Naive thymus-derived CD4-positive, alpha-beta T cell (primary cell): Measurements from ENCODE around the gene WWOX. TPM values are rescaled to one million over a fixed set of nuclear protein-coding genes. Genes with fewer than 3 reads are reported as not detected.

Source experiments
- ATAC-seq: fragments of 150-1000 bp; cut with Tn5 transposase; 2 replicates; pipeline ENCODE4 v1.10.0; 2021; ENCODE audit warnings: mild to moderate bottlenecking, moderate library complexity
- CTCF ChIA-PET: fragments of 350-600 bp; sonication (Branson Sonifier 250); formaldehyde crosslinking; loops from one replicate; lab custom pipeline; 2021; ENCODE audit warnings: antibody characterized with exemption; lab: Charles Lee
- POLR2A ChIA-PET: fragments of 350-600 bp; sonication (Branson Sonifier 250); formaldehyde crosslinking; loops from one replicate; lab custom pipeline; 2021; ENCODE audit warnings: antibody characterized with exemption, inconsistent platforms; lab: Charles Lee
- DNase-seq, 9 donors: peaks; one replicate each; pipeline versions ENCODE4 v3.0.0 to v3.0.0-alpha.2; 2020 to 2022; ENCODE audit warnings: mixed read lengths in 1 of 9
- H3K27ac ChIP-seq: one replicate; pipeline ENCODE4 v1.7.0; 2013; ENCODE audit warnings: mild to moderate bottlenecking, low read depth, low read length, moderate library complexity
- H3K27me3 ChIP-seq, 2 donors: one replicate each; pipeline ENCODE4 v1.7.0; 2013; ENCODE audit warnings: low read length in 2 of 2, mild to moderate bottlenecking in 2 of 2, moderate library complexity in 2 of 2; ENCODE audit not compliant: control insufficient read depth in 2 of 2, insufficient read depth in 2 of 2
- H3K36me3 ChIP-seq, 3 experiments: 1 replicate in 2 of 3; 2 replicates in 1 of 3; pipeline ENCODE4 v1.7.0; 2013; ENCODE audit warnings: low read length in 3 of 3, mild to moderate bottlenecking in 3 of 3, moderate library complexity in 1 of 3; ENCODE audit not compliant: insufficient read depth in 3 of 3, control insufficient read depth in 2 of 3
- H3K4me1 ChIP-seq, 2 donors: one replicate each; pipeline ENCODE4 v1.7.0; 2013; ENCODE audit warnings: low read length in 2 of 2, mild to moderate bottlenecking in 2 of 2, moderate library complexity in 1 of 2; ENCODE audit not compliant: control insufficient read depth in 2 of 2, insufficient read depth in 2 of 2
- H3K4me3 ChIP-seq: 2 replicates; pipeline ENCODE4 v1.7.0; 2013; ENCODE audit warnings: mild to moderate bottlenecking, low read length
- H3K9me3 ChIP-seq, 3 experiments: 1 replicate in 2 of 3; 2 replicates in 1 of 3; pipeline ENCODE4 v1.7.0; 2013; ENCODE audit warnings: low read length in 3 of 3; ENCODE audit not compliant: control insufficient read depth in 2 of 3
- H3K27ac Mint-ChIP-seq, 9 donors: one replicate each; pipeline ENCODE4 v1.8.0; 2020 to 2022; ENCODE audit warnings: mixed read lengths in 9 of 9, mild to moderate bottlenecking in 8 of 9, moderate library complexity in 5 of 9, inconsistent platforms in 2 of 9
- H3K27me3 Mint-ChIP-seq, 5 donors: one replicate each; pipeline ENCODE4 v1.8.0; 2021 to 2022; ENCODE audit warnings: mixed read lengths in 5 of 5, mild to moderate bottlenecking in 1 of 5
- H3K36me3 Mint-ChIP-seq, 5 donors: one replicate each; pipeline ENCODE4 v1.8.0; 2020 to 2022; ENCODE audit warnings: mixed read lengths in 5 of 5, mild to moderate bottlenecking in 3 of 5, inconsistent platforms in 1 of 5
- H3K4me1 Mint-ChIP-seq, 7 donors: one replicate each; pipeline ENCODE4 v1.8.0; 2020 to 2022; ENCODE audit warnings: mixed read lengths in 7 of 7, mild to moderate bottlenecking in 3 of 7, inconsistent platforms in 1 of 7
- H3K4me3 Mint-ChIP-seq, 10 donors: one replicate each; pipeline ENCODE4 v1.8.0; 2020 to 2022; ENCODE audit warnings: mild to moderate bottlenecking in 10 of 10, mixed read lengths in 10 of 10, moderate library complexity in 6 of 10, inconsistent platforms in 2 of 10
- H3K9me3 Mint-ChIP-seq, 11 donors: one replicate each; pipeline ENCODE4 v1.8.0; 2020 to 2022; ENCODE audit warnings: mixed read lengths in 11 of 11, mild to moderate bottlenecking in 4 of 11, inconsistent platforms in 1 of 11, moderate library complexity in 1 of 11
- intact Hi-C, 2 donors: fragments of 100-400 bp; cut with micrococcal nuclease; formaldehyde crosslinking; loops; one replicate each; pipeline ENCODE4 v1.15.1; 2023
- polyA plus RNA-seq, 2 donors: library from polyadenylated mRNA; unstranded; fragments of 300-500 nt; fragmentation: Illumina TruSeq; gene quantifications; one replicate each; pipeline ENCODE4 v1.2.3, GENCODE V29; 2021
- total RNA-seq, 6 experiments: library from RNA in 5 of 6; stranded (reverse) in 5 of 6; gene quantifications; 1 replicate in 5 of 6; 2 replicates in 1 of 6; pipeline ENCODE4 v1.2.3 and lab custom pipeline; 2021 to 2026

Gene WWOX
- total and polyA plus RNA-seq, 7 experiments from 2014 or later = 13.8 to 31.1 (median 20.8) TPM

GRCh38 chr16:78244131-78244895 is 144.9 kb downstream of the WWOX start:
- Histone ChIP-seq H3K27ac (no peak overlapping the region), H3K4me3 (no peak overlapping the region), H3K9me3 (no peaks in the 10 kb centered on the region), H3K27me3 (no peaks in the 10 kb centered on the region), H3K36me3 (no peaks in the 10 kb centered on the region), H3K4me1 (no peaks in the 10 kb centered on the region)
- no peaks in the 10 kb centered on the region for H3K27me3 Mint-ChIP-seq
- H3K27ac Mint-ChIP-seq = no peak overlapping the region
- H3K36me3 Mint-ChIP-seq = peaks cover 0 to 37% (median 15%) of the 10 kb centered on the region in 5 donors
- intact Hi-C loops = no loop called here
- ChIA-PET POLR2A (no interaction called here), CTCF (no interaction called here)
- ATAC-seq = no peak
- H3K4me1 Mint-ChIP-seq = peaks cover 0 to 6% (median 0%) of the 10 kb centered on the region in 7 donors
- no peak for DNase-seq
- H3K9me3 Mint-ChIP-seq = peaks cover 0 to 6% (median 0%) of the 10 kb centered on the region in 11 donors
- H3K4me3 Mint-ChIP-seq = no peak overlapping the region

GRCh38 chr16:78246559-78246958 is 147.1 kb downstream of the WWOX start:
- peaks cover 0 to 6% (median 0%) of the 10 kb centered on the region in 7 donors for H3K4me1 Mint-ChIP-seq
- ChIA-PET POLR2A (no interaction called here), CTCF (no interaction called here)
- H3K36me3 ChIP-seq = no peaks in the 10 kb centered on the region
- no peak overlapping the region for H3K4me3 ChIP-seq
- H3K27ac ChIP-seq = no peak overlapping the region
- no peak overlapping the region for H3K27ac Mint-ChIP-seq
- no peaks in the 10 kb centered on the region for H3K27me3 Mint-ChIP-seq
- no peaks in the 10 kb centered on the region for H3K4me1 ChIP-seq
- ATAC-seq (no peak), DNase-seq (no peak)
- no peaks in the 10 kb centered on the region for H3K27me3 ChIP-seq
- no peak overlapping the region for H3K4me3 Mint-ChIP-seq
- H3K9me3 ChIP-seq = no peaks in the 10 kb centered on the region
- H3K36me3 Mint-ChIP-seq = peaks cover 0 to 21% (median 11%) of the 10 kb centered on the region in 5 donors
- intact Hi-C loops = no loop called here
- H3K9me3 Mint-ChIP-seq = peaks cover 0 to 6% (median 0%) of the 10 kb centered on the region in 11 donors

- Mint-ChIP-seq H3K4me3 (no peak overlapping the region), H3K9me3 (peaks cover 0 to 6% (median 0%) of the 10 kb centered on the region in 11 donors), H3K36me3 (peaks cover 0 to 17% (median 11%) of the 10 kb centered on the region in 5 donors), H3K27me3 (no peaks in the 10 kb centered on the region), H3K27ac (no peak overlapping the region), H3K4me1 (peaks cover 0 to 6% (median 0%) of the 10 kb centered on the region in 7 donors)
- H3K27ac ChIP-seq = no peak overlapping the region
- no peak overlapping the region for H3K4me3 ChIP-seq
- ATAC-seq = no peak
- POLR2A ChIA-PET = no interaction called here
- H3K27me3 ChIP-seq = no peaks in the 10 kb centered on the region
- H3K36me3 ChIP-seq = no peaks in the 10 kb centered on the region
- intact Hi-C loops = no loop called here
- no peaks in the 10 kb centered on the region for H3K9me3 ChIP-seq
- CTCF ChIA-PET = no interaction called here
- no peaks in the 10 kb centered on the region for H3K4me1 ChIP-seq
- no peak for DNase-seq
These were observed 149.6 kb downstream of the WWOX start for GRCh38 chr16:78249056-78249455.

GRCh38 chr16:78249832-78250231 is 150.4 kb downstream of the WWOX start:
- intact Hi-C loops = no loop called here
- Mint-ChIP-seq H3K27me3 (no peaks in the 10 kb centered on the region), H3K27ac (no peak overlapping the region), H3K36me3 (peaks cover 0 to 17% (median 11%) of the 10 kb centered on the region in 5 donors), H3K9me3 (peaks cover 0 to 6% (median 0%) of the 10 kb centered on the region in 11 donors), H3K4me3 (no peak overlapping the region), H3K4me1 (peaks cover 0 to 6% (median 0%) of the 10 kb centered on the region in 7 donors)
- Histone ChIP-seq H3K27me3 (no peaks in the 10 kb centered on the region), H3K27ac (no peak overlapping the region), H3K4me3 (no peak overlapping the region), H3K36me3 (no peaks in the 10 kb centered on the region), H3K4me1 (no peaks in the 10 kb centered on the region), H3K9me3 (no peaks in the 10 kb centered on the region)
- no peak for ATAC-seq
- POLR2A ChIA-PET = no interaction called here
- CTCF ChIA-PET = no interaction called here
- no peak for DNase-seq

GRCh38 chr16:78251115-78251514 is 151.7 kb downstream of the WWOX start:
- ChIA-PET CTCF (no interaction called here), POLR2A (no interaction called here)
- H3K4me3 Mint-ChIP-seq = no peak overlapping the region
- intact Hi-C loops = no loop called here
- Histone ChIP-seq H3K9me3 (no peaks in the 10 kb centered on the region), H3K4me1 (no peaks in the 10 kb centered on the region), H3K36me3 (no peaks in the 10 kb centered on the region), H3K27ac (no peak overlapping the region), H3K4me3 (no peak overlapping the region), H3K27me3 (no peaks in the 10 kb centered on the region)
- H3K36me3 Mint-ChIP-seq = peaks cover 0 to 14% (median 8%) of the 10 kb centered on the region in 5 donors
- peaks cover 0 to 6% (median 0%) of the 10 kb centered on the region in 11 donors for H3K9me3 Mint-ChIP-seq
- H3K4me1 Mint-ChIP-seq = peaks cover 0 to 2% (median 0%) of the 10 kb centered on the region in 7 donors
- H3K27me3 Mint-ChIP-seq = no peaks in the 10 kb centered on the region
- DNase-seq (no peak), ATAC-seq (no peak)
- no peak overlapping the region for H3K27ac Mint-ChIP-seq

- DNase-seq = no peak
- no peaks in the 10 kb centered on the region for H3K9me3 ChIP-seq
- H3K4me3 ChIP-seq = no peak overlapping the region
- H3K4me3 Mint-ChIP-seq = no peak overlapping the region
- ChIA-PET POLR2A (no interaction called here), CTCF (no interaction called here)
- ATAC-seq = no peak
- no peaks in the 10 kb centered on the region for H3K27me3 Mint-ChIP-seq
- H3K36me3 Mint-ChIP-seq = peaks cover 0 to 11% (median 4%) of the 10 kb centered on the region in 5 donors
- no peak overlapping the region for H3K27ac Mint-ChIP-seq
- peaks cover 0 to 3% (median 0%) of the 10 kb centered on the region in 11 donors for H3K9me3 Mint-ChIP-seq
- no peaks in the 10 kb centered on the region for H3K4me1 ChIP-seq
- H3K4me1 Mint-ChIP-seq = peaks cover 0 to 1% (median 0%) of the 10 kb centered on the region in 7 donors
- no peak overlapping the region for H3K27ac ChIP-seq
- intact Hi-C loops = no loop called here
- H3K27me3 ChIP-seq = no peaks in the 10 kb centered on the region
- no peaks in the 10 kb centered on the region for H3K36me3 ChIP-seq
These were observed 153.3 kb downstream of the WWOX start for GRCh38 chr16:78252757-78253156.

- ChIA-PET CTCF (interaction anchor here (0.6 kb wide), 1 partner anchor 29 kb away, joined by 5 read pairs; no protein-coding TSS in a partner anchor), POLR2A (no interaction called here)
- DNase-seq = no peak
- H3K27me3 ChIP-seq = no peaks in the 10 kb centered on the region
- no peaks in the 10 kb centered on the region for H3K9me3 ChIP-seq
- ATAC-seq = no peak
- H3K27ac ChIP-seq = no peak overlapping the region
- no peak overlapping the region for H3K4me3 ChIP-seq
- no peaks in the 10 kb centered on the region for H3K36me3 ChIP-seq
- Mint-ChIP-seq H3K27ac (no peak overlapping the region), H3K36me3 (peaks cover 0 to 11% (median 0%) of the 10 kb centered on the region in 5 donors), H3K9me3 (no peaks in the 10 kb centered on the region), H3K4me1 (peaks cover 0 to 1% (median 0%) of the 10 kb centered on the region in 7 donors), H3K4me3 (no peak overlapping the region), H3K27me3 (no peaks in the 10 kb centered on the region)
- no peaks in the 10 kb centered on the region for H3K4me1 ChIP-seq
- intact Hi-C loops = no loop called here
These were observed 155.4 kb downstream of the WWOX start for GRCh38 chr16:78254841-78255240.
